ENCODE measurements around the gene LHB.

The LHB gene

DNA sequence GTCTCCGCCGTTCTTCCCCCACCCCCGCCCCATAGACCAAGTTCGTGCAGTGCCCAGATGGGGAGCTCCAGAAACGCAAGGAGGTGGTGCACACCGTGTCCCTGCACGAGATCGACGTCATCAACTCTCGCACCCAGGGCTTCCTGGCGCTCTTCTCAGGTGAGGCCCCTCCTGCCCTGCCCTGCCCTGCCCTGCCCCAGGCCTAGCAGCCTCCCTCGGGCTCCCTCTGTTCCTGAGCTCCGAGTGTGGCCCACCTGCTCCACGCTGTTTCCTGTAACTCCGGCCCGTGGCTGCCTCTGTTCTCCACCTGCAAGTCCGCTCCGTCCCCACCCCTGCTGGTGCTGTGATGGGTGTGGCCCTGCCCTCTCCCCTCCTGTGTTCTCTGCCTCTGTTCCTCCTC, 6.4 kb downstream of the LHB start:
- no peak for DNase-seq (ENCODE audit: low spot score)

DNA sequence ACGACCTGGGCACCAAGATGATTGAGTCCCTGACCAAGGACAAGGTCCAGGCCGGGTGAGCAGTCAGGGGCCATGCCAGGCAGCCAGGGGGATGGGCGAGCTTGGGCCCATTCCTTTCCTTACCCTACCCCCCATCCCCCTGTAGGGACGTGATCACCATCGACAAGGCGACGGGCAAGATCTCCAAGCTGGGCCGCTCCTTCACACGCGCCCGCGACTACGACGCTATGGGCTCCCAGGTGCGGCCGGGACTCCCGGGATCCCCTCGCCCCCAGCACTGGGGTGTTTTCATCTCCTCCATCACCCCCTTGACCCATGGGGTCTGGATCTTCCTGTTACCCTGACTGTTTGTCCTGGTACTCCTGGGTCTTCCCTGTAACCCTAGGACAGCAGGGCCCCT, 7.1 kb downstream of the LHB start:
- no peak for DNase-seq (ENCODE audit: low spot score)

DNA sequence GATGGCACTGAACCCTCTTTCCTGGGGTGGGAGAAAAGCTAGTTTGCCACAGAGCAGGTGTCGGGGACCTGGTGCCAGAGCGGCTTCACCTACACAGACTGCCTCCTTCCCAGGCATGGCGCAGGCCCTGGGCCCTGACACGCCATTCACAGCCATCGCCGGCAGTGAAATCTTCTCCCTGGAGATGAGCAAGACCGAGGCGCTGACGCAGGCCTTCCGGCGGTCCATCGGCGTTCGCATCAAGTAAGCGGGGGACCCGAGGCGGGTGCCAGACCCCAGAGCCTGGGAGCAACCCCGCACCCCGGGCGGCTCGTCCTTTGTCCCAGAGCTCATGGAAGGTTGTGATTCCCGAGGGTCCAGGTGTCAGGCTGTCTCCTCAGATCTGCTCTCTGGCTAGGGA, 10.0 kb downstream of the LHB start:
- no peak for DNase-seq (ENCODE audit: low spot score)

DNA sequence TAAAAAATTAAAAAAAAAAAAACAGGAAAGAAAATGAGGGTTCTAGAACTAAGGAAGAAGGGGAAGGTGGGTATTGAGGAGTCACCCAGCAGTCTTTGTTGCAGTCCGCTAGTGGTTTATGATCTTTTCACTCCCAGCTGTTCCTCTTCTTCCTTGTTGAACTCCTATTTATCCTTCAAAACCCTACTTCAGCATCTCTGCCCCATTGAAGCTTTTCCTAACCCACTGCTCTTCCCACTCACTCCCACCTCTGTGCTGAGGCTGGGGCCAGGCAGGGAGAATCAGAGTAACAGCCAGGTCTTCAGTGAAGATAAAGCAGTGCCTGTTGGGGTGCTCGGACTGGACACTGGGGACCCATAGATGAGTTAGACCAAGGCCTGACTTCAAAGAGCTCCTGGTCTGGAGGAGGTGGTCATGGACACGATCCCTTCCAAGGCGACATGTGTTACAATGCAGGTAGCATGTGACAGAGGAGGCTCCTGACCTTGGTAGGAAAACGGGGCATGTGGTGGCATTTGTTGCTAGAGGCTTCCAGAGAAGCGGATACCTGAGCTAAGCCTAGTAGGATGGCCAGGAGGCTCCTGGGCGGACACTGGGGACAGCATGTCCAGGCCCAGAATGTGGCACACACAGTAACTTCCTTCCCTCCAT, 11.8 kb downstream of the LHB start:
- DNase-seq (ENCODE audit: low spot score): no peak

DNA sequence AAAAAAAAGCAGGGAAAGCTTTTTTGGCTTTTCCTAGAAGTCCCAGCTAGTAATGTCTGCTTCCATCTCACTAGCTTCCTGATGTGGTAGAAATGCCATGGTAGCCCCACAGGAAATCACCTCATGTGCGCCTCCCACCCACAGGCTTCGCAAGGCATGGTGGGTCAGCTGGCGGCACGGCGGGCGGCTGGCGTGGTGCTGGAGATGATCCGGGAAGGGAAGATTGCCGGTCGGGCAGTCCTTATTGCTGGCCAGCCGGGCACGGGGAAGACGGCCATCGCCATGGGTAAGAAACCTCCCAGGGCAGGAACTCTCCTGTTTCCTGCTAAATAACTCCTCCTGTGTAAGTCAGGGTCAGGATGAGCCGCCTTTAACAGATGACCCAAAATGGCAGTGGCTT, 12.8 kb downstream of the LHB start:
- no peak for DNase-seq (ENCODE audit: low spot score)

DNA sequence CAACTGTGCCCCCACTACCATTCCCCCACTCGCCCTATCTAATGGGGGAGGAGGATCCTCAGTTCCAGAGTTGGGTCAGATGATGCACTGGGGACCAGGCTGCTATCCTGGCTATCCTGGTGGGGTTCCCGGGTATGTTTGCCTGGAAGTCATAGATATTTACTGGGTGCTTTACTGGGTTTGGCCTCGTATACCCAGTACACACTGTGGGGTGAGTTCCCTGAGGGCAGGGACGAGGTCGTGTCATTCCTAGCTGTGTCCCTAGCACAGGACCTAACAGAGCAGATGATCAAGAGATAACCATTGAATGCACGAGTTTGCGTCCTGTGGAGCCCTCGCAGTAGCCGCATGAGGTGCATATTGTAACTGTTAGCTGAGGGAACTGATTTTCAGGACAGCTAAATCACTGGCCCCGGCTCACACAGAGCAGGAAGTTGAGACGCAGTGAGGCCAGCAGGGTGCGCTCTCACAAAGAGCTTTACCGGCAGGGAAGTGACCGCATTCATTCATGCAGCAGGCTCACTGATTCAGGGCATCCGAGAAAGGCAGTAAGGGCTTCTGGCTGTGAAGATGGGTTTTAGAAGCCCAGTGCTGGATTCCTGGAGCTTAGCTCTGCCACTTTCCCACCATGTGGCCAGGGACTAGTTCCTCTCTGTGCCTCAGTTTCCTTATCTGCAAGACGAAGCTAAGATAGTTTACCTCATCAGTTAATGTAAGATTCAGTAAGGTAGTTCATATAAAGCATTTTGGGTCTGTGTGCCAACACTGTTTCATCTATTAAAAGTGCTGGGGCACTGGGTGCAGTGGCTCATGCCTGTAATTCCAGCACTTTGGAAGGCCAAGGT, 17.2 kb downstream of the LHB start:
- DNase-seq (ENCODE audit: low spot score): no peak

DNA sequence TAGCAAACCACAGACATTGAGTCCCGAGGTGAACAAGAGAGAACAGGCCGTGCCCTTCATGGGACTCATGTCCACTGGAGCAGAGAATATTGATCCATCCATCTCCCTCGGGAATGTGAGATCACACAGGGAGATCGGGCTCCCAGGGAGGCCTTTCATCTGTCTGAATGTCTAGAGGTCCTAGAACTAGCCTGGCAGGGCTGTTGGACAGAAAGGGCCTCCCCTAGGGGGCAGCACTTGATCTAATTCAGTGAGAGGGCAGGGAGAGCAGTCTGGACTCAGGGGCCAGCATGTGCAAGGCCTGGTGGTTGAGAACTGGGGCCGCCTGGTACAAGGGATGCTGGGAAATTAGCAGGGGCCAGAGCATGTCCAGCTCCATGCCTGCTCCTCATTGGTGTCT, 18.9 kb downstream of the LHB start:
- DNase-seq (ENCODE audit: low spot score): no peak

DNA sequence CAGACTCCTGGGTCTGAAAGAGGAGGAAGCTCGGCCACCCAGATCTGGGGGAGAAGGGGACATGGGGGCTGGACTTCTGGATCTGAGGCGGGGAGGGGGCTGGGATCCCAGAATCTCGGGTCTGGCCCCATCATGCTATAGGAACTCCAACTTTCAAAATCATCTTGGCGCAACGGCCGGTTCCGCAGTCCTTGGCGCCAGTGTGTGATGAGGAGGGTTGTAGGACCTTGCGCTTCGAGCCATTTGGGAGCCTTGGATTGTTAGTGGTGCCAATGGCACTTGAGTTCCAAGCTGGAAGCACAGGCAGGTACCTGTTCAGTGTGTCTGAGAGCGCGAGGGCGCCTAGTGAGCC, 22.9 kb downstream of the LHB start:
- no peak for DNase-seq (ENCODE audit: low spot score)

DNA sequence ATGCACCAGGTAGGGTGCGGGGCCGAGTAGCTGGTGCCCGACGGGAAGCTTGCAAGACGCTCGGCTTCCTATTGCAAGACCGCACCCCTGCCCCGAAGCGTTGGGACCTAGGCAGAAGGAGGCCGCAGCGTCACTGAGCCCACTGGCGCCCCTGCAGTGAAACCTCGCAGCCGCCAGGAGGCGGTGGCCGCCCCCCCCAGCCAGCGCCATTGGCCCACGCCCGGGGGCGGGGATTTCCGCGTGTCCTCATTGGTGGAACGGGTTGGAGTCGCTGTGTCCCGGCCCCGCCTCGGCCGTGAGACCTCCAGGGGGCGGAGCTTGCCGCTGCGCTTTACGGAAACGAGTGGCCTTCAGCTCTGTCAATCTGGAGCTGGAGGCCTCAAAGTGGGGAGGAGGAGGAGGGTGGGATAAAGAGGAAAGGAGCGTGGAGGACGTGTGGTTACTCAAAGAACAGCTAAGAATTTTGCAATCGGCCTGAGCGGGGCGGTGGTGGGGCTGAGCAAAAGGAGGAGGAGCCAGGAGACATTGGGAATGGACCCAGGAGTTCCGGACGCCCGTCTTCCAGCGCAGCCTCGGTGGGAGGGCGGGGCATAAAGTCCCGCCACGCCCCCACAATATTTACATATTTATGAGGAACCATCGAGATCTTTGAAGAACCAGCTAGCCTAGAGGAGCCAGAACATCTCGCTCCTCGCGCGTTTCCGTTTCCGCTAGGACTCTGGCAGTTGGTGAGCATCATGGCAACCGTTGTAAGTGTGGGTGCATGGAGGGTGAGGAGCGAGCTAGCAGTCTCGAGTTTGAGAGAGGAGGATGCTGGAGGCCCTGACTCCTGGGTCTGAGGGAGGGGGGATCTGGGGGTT, 23.5 kb downstream of the LHB start, which contains the start of the genes GYS1 and RUVBL2:
Gene GYS1 (minus strand): TSS at position 135 of the 860 bp plus-strand sequence. CDS start 197 bp downstream, outside the sequence.
Gene RUVBL2 (plus strand): TSS at position 713 of the 860 bp plus-strand sequence. CDS start 25 bp downstream, at position 738.
- peak; percentile 100 for DNase-seq (ENCODE audit: low spot score)

DNA sequence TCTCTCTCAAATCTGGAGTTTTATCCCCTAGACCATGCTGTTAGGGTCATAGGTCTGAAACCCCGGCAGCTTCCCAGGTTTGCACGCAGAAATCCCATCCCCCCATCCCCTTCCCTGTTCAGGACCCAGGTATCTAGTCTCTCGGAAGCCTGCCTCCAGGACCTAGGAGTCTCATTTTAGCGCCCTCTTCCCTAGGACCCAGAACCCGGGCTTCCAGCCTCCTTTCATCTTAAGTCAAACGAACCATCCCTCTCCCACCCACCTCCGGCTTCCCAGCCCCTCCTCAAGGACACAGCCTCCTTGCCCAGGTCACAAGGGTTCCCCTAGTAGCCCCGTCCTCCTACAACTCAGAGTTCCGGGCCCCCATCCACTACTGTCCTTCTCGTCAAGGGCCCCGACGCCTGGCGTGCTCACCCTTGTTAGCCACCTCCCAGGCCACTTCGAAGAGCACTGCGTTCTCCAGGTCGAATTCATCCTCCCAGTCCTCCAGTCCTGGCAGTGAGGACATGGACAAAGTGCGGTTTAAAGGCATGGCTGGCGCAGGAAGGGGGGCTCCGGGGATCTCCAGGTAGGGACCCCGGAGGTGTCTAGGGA, 24.2 kb downstream of the LHB start:
- no peak for DNase-seq (ENCODE audit: low spot score)

DNA sequence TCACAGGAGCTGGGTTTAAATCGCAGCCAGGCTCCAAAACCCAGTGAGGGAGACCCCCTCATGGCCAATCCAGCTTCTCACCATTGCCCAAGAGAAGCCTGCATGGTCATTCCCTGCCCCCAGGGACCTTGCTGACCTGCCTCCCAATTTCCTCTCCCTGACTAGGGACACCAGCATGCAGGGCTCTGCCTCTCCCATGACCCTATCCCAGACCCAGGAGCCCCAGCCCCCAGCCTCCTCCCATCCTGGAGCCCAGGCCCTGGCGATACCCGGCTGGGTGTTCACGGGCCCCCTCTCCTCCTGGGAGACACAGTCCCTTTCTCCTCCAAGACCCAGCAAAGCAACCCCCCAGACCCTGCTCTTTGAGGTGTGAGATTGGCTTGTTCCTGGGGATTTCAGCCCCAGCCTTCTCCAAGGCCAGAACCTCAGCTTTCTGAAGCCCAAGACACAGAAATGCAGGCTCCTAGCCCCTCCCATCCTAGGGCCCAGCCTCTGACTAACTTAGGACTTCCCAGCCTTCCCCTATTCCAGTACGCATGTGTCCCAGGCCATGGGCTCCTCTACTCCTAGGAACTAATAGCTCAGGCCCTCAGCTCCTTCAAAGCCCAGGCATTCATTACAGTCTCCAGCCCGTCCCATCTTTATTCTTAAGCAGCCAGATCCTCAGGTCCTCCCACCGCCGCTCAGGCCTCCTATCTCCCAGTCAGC, 24.9 kb downstream of the LHB start:
- DNase-seq (ENCODE audit: low spot score): no peak

DNA sequence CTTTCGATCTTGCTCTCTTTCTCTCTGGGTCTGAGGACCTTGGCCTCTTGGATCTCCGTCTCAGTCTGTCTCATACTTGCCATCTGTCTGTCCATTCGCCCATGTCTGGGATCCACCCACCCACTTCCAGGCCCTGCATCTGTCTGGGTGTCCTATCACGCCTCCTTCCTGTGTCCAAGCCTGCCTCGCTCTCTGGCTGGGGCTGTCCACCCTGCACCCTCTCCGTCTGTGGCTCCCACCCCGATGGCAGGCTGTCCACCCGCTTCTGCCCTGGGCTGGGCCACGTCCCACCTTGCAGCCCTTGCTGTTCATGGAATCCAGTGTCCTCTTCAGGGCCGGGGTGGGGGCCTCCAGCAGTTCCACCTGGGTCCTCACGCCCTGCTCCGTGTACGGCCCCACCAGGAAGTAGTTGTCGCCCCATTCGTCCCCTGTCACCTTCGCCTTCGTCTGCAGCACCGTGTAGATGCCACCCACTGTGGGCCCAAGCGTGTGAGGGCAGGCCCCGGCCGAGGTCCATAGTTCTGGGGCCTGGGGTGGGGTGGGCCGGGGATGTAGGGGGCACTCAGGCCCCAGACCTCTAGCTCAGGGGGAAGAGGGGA, 25.8 kb downstream of the LHB start:
- DNase-seq (ENCODE audit: low spot score): no peak

DNA sequence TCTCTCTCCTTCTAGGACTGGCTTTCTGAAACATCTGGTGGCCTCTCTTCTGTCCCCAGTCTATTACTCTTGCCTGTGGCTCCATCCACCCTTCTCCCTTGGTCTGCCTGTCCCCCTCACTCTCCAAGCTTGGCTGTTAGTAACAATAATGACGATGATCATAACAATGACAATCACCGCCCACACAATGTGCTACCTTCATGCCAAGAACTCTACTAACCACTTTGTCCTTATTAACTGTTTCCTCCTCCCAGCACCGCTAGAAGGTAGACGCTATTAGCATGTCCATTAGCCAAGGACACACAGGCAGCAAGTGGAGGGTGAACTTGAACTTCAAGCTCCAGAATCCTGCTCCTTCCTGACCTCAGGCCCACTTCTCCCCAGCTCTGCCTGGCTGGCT, 26.5 kb downstream of the LHB start:
- no peak for DNase-seq (ENCODE audit: low spot score)

DNA sequence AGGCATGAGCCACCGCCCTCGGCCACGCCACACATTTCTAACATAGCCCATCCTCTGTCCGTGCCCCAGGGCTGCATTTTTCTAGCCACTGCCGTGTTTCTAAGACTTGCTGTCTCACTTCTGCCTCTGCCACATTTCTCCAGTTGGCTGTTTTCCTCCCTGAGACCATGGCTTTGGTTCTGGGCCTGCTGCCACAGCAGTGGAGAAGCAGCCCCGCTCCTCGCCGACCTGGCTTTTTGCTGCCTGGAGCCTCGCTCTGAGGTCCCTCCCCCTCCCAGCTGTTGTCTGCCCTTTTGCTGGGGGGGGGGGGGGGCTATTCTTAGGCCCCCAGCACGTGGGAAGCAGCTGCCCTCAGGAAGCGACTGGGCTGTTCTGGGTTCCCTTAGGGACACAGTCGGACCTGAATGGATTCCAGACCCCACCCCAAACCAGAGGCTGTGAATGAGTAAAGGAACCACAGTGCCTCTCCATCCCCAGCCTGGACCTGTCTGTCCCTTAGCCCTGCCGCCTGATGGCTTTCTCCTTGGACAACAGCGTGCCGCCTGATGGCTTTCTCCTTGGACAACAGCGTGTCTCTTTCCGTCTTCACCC, 27.1 kb downstream of the LHB start:
- no peak for DNase-seq (ENCODE audit: low spot score)

DNA sequence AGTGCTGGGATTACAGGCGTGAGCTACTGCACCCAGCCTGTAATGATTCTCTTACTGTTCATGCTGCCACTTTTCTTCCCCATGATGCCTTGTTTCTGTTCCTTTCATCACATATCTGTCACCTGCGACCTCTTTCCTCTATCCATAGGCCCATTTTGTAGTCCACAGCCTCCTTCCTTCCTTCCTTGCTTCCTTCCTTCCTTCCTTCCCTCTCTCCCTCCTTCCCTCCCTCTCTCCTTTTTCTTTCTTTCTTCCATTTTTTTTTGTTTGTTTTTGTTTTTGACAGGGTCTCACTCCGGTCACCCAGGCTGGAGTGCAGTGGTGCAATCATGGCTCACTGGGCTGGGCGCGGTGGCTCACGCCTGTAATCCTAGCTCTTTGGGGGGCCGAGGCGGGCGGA, 28.0 kb downstream of the LHB start:
- DNase-seq (ENCODE audit: low spot score): no peak

DNA sequence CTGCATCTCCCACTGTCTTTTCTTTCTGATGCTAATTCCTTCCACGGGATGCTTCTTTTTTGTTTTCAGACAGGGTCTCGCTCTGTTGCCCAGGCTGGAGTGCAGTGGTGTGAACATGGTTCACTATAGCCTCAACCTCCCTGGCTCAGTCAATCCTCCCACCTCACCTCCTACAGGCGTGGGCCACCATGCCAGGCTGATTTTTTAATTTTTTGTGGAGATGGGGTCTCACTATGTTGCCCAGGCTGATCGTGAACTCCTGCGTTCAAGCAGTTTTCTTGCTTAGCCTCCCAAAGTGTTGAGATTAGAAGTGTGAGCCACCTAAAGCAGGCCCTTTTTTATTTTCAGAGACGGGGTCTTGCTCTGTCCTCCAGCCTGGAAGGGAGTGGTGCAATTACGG, 28.6 kb downstream of the LHB start:
- DNase-seq (ENCODE audit: low spot score): no peak

DNA sequence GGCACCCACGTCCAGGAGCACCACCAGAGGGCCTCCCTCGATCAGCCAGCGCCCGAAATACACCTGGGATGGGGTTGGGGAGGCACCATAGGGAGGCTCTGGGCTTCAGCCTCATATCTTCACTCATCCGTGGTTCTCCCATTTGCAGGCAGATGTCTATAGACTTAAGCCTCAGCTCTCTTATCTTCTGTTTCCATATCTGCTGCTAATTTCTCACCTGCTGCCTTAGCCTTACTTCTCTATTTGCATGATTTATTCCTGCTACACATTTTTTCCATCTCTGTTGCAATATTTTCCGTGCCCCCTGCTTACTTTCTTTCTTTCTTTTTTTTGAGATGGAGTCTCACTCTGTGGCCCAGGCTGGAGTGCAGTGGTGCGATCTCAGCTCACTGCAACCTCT, 29.6 kb downstream of the LHB start:
- DNase-seq (ENCODE audit: low spot score): no peak

DNA sequence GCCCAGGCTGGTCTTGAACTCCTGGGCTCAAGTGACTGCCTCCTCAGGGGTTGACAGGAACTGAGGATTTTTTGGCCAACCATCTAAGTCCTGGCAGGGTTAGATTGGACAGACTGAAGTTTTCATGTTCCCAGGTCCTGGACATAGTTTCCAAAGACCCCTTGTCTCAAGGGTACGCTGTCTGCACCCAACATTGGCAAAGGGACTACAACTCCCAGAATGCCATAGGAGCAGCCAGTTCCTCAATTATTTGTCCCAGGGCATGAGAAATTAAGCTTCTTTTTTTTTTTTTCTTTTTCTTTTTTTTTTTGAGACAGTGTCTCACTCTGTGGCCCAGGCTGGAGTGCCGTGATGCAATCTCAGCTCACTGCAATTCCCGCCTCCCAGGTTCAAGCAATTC, 30.7 kb downstream of the LHB start:
- no peak for DNase-seq (ENCODE audit: low spot score)

DNA sequence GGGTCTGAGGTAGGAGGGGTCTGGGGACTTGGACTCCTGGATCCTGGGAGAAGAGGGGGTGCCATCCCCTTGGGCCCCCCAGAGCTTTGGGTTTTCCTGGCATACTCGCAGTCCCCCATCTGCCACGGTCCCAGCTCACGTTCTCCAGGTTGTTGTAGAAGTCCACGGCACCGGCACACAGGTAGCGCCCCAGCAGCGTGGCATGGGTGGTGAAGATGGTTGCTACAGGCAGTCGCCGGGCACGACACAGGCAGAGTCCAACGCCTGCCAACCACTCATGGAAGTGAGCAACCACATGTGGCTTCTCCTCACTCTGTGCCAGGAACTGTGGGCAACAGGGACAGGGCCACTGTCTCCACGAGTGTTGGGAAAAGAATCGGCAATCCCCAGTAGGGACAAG, 31.2 kb downstream of the LHB start:
- no peak for DNase-seq (ENCODE audit: low spot score)

DNA sequence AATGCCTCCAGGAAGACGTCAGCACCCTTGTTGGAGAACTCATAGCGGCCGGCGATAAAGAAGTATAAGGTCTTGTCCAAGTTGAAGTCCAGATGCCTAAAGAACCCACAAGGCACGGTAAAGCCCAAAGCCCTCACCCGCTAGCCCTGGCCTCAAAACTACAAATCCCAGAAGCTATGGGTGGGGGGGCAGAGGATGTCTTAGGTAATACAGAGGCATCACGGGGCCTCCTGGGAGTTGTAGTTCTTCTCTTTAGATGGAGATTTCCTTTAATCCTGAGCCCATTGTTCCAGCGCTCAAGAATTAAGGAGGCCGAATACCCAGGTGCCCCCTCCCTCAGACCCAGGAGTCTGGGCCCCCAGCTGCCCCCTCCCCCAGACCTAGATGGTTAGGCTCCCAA, 34.6 kb downstream of the LHB start:
- DNase-seq (ENCODE audit: low spot score): no peak

DNA sequence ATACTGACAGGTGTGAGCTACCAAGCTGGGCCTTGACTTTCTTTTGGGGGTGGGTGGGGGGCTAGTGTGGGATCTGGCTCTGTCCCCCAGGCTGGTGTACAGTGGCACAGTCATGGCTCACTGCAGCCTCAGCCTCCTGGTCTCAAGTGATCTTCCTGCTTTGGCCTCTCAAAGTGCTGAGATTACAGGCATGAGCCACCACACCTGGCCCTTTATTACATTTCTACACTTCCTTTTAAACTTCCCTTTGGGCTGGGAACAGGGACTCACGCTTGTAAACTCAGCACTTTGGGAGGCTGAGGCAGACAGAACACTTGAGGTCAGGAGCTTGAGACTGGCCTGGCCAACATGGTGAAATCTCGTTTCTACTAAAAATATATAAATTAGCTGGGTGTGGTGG, 39.8 kb downstream of the LHB start:
- no peak for DNase-seq (ENCODE audit: low spot score)

Measured in globus pallidus (tissue), 1 donor.